ENCODE measurements around the gene TARBP2.
"Not testable (repeated sequence)": the region's sequence is repeated elsewhere in the genome, so short reads cannot be mapped to it uniquely, and the experiment has no call there.

The TARBP2 gene

DNA sequence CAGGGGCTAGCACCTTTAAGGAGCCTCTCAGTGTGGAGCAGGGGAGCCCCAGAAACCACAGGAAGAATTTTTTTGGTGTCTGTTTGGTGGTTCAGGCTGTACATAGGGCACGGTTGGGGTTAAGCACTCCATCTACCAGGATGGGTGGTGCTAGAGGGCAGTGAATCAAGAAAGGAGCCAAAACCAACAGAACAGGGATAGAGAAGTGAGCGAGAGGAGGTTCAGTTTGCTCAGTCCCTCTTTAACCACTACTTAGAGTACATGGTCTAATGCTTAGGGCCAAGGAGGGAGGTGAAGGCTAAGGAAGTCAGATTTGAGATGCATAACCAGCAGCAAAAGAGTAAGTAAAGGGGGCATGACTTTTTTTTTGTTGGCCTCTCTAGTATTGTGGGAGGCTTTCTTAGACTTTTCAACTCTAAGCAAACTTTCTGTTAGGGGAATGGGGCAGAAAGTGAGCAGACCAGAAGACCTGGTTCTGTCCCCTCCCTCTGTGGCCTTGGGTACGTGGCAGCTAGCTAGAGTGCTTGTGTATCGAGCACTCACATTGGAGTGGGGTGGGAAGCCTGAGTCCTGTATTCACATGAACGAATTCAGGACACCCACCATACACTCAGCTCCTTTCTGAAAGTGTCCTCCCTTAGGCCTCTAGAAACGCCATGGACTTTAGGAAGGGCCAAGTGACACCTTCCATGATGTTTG lies 12.8 kb downstream of the TARBP2 start:
- DNase-seq (ENCODE audit: low read depth) = no peak

DNA sequence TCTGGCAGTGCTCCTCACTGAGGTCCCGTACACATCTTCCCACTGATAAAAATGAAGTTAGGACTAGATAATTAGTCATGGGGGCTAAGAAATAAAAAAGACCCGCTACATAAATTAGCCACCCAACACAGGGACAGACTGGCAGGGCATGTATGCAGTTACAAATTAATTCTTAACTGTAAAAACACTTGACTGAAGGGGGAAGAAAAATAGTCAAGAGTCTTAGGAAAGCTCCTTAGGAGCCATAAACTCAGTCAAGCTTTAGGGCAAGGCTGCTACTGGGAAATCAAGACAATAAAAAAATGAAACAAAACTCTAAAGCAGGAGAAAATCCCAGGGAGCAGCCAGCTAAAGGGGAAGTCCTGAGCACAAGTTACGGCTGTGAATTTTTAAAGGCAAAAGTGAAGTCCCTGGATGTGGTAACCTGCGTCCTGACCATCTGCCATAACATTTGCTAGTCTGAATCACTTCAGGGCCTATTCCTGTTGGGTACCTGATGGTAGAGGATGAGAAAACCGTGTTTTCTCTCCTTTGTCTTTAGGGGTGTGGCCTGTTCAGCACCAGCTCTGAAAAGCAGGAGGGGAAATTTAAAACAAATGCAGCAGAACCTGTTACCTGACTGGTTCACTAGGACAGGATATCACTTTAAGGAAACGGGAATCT lies 13.7 kb downstream of the TARBP2 start:
- no peak for DNase-seq (ENCODE audit: low read depth)

DNA sequence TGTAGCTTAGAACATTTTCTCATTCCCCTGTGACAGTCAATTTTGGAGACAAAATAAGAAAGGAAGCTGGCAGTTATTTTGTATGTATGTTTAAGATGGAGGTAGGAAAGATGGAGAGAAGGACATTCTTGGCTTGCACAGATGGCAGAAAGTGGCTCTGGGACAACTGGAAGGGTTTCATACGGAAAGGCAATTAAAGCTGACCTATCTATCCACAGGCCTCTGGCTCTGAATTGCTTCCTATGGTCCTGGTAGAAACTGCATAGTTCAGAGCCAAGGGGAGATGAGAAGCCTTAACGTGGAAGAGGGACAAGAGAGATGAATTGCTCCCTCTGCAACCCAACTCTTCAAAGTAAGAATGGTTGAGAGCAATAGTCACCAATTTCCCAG lies 14.2 kb downstream of the TARBP2 start:
- DNase-seq (ENCODE audit: low read depth) = no peak

GRCh38 chr12:53516758-53517455 lies 15.8 kb downstream of the TARBP2 start:
- DNase-seq (ENCODE audit: low read depth) = no peak

- peak; percentile 33 for DNase-seq (ENCODE audit: low read depth)
Observed at GRCh38 chr12:53518381-53518780, 17.3 kb downstream of the TARBP2 start.

- DNase-seq (ENCODE audit: low read depth) = peak; percentile 14
Observed at GRCh38 chr12:53523131-53523530, 22.0 kb downstream of the TARBP2 start.

DNA sequence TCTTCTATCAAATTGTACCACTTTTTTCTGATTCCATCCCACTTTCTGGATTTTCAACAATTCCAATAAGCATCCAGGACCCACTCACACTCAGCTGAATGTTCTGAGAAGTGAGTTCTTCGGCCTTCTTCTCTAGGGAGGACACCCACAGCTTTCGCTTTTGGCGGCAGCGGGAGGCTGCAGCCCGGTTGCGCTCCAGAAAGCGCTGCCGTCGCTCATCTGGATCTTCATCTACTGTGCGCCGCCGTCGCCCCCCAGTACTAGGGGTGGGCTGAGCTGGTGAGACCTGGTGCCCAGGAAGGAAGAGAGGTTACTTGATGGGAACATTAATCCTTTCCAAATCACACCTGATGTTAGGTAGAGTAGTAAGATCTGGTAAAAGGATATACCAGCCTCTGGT lies 23.4 kb downstream of the TARBP2 start:
- no peak for DNase-seq (ENCODE audit: low read depth)

GRCh38 chr12:53530061-53530460 lies 29.0 kb downstream of the TARBP2 start:
- no peak for DNase-seq (ENCODE audit: low read depth)

DNA sequence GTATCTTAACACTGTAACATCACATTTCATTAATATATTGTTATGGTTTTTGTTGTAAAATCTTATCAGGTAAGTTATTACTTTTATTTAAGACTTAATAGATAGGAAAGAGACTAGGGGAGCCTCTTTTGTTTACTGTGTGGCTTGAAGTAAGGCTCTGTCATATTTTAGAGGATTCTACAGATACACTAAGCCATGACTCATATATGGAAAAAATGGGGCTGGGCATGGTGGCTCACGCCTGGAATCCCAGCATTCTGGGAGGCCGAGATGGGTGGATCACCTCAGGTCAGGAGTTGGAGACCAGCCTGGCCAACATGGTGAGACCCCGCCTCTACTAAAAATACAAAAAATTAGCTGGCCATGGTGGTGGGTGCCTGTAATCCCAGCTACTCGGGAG lies 29.8 kb downstream of the TARBP2 start:
- peak; percentile 74 for DNase-seq (ENCODE audit: low read depth)

DNA sequence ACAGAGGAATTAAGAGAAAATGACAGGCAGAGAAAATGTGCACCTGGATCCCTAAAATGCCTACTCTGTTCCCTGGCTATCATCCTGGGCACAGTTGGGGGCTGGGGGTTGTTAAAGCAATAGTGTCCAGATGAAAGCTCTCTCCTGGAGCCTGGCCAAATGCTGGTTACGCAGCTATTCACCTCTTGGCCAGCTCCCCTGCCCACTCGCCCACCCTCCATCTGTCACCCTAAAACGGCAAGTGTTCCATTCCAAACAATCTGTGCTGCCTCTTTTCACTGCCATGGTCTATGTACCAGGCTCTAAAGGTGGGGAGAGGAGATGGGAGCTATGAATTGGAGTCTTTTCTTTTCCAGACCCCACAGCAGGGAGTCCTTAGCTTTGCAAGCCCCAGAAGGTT lies 30.9 kb downstream of the TARBP2 start:
- no peak for DNase-seq (ENCODE audit: low read depth)

DNA sequence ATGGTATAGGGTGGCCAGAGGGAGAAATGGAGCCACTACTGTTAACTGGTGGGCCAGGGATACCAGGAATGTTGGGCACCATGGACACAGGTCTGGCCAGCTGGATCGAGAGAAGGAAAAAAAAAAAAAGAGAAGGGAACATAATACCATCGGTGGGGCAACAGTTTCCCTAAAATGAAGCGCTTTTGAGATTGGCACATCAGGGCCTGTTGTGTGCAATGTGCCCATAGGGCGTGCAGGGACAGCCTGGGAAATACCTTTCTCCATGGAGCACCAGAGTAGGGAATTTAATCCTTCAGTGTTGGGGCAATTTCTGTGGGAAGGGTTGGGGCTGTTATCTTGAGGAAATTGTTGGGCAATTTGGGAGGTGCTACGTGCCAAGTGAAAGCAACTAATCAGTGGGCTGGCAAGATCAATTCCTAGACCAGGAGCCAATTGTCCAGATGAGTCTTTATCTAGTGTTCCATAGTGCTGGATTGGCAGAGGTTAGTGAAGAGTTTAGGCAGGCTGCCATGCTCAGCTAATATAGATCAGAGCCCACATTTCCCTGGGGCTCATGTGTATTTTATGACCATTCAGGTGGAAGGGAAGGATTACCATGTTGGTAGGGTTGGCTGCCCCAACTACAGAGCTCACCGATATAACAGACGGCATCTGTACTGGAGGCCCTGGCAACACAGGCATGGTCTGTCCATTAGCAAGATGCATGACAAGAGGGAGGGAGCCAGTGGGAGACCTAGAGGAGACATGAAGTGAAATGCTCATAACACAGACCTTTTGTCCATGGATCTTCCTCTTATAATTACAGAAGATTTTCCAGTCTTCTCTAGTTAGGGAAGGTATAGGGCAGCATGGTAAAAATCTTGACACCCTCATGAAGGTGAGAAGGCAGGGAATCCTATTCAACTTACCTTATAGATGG lies 31.7 kb downstream of the TARBP2 start:
- DNase-seq (ENCODE audit: low read depth) = no peak

- DNase-seq (ENCODE audit: low read depth) = no peak
Observed at GRCh38 chr12:53533471-53533870, 32.4 kb downstream of the TARBP2 start.

DNA sequence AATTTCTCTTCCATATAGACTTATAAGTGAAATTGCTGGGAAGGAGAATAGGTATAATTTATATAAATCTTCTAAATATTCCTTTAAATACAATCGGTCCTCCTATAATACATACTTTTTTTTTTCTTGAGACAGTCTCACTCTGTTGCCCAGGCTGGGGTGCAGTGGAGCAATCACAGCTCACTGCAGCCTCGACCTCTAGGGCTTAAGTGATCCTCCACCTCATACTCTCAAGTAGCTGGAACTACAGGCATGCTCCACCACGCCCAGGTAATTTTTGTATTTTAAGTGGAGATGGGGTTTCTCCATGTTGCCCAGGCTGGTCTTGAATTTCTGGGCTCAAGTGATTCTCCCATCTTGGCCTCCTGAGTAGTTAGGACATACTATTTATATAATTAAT lies 35.9 kb downstream of the TARBP2 start:
- DNase-seq (ENCODE audit: low read depth) = no peak

DNA sequence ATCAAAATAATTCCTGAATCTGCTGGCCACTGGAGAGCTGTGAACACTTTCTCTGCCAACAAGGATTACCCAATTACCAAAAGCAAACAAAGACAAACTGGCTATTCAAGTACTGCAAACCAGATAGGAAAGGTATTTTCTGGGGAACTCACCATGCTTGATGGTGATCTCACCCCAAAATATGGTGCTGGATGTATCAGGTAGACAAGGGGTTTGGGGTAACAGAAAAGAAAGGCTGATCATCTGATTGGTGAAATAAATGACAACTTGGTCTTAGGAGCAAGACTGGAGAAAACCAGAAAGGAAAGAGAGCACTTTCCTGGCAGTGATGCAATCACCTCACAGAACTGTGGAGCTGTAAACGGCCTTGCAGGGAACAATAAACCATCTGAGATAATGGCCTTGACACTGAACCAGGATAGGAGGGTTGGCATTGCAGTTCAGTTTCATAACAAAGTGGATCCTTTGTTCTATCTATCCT lies 37.2 kb downstream of the TARBP2 start:
- DNase-seq (ENCODE audit: low read depth) = peak; percentile 54

DNA sequence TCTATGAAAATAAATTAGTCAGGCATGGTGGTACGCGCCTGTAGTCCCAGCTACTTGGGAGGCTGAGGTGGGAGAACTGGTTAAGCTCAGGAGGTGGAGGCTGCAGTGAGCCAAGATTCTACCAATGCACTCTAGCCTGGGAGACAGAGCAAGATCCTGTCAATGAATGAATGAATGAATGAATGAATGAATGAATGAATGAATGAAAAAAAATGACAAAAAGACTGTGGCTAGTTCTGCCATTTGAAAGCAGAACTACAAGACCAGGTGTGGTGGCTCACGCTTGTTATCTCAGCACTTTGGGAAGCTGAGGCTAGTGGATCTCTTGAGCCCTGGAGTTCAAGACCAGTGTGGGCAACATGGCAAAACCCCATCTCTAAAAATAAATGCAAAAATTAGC lies 38.4 kb downstream of the TARBP2 start:
- DNase-seq (ENCODE audit: low read depth) = no peak

DNA sequence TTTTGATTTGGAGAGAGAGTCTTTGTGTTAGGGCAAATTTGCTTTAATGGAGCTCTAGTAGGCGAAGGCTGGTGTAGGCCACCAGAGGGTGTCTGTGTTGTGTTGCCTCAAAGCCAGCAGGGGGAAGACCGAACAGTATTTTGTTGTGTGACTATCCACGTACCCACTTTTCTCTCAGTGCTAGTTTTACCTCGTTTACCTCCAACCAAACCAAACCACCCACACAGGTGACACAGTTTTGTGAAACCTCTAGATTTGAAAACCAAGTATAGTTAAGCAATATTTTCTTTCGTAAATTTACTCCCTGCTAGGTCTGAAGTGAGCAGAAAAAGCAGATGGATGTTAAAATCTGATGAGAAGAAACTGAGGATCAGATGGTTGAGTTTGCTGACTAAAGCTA lies 42.5 kb downstream of the TARBP2 start:
- peak; percentile 78 for DNase-seq (ENCODE audit: low read depth)

GRCh38 chr12:53548354-53548753 lies 47.3 kb downstream of the TARBP2 start:
- not testable (repeated sequence) for DNase-seq (ENCODE audit: low read depth)

DNA sequence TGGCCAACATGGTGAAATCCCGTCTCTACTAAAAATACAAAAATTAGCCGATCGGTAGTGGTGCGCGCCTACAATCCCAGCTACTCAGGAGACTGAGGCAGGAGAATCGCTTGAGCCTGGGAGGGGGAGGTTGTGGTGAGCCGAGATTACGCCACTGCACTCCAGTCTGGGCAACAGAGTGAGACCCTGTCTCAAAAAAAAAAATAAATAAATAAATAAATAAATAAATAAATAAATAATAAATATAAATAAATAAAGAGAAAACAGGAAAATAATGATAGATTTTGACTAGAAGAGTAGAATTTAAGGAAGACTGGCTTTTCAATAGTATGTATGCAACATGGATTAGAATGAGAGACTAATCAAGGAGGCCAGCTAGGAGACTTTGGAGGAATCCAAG lies 49.0 kb downstream of the TARBP2 start:
- not testable (repeated sequence) for DNase-seq (ENCODE audit: low read depth)

- DNase-seq (ENCODE audit: low read depth) = no peak
Observed at GRCh38 chr12:53550595-53550994, 49.5 kb downstream of the TARBP2 start.

DNA sequence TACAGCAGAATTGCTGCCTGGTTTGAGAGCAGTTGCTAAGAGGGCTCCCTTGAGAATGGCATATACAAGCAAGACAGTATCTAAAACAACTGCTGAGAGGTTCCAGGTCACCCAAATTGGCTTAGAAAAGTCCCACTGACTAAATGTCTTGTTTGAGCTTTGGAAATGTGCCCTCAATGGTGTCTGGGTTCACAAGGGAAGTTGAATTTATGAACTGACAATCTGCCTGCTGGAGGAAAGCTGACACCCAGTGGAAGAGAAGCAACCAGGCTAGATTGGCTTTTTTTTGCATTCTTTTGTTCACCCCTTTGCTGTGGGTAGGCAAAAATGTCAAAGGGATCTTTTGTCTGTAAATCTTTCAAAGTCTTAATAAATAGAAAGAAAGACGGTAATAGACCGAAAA lies 50.8 kb downstream of the TARBP2 start:
- DNase-seq (ENCODE audit: low read depth) = no peak

- DNase-seq (ENCODE audit: low read depth) = no peak
Observed at GRCh38 chr12:53552361-53553327, 51.6 kb downstream of the TARBP2 start.
